Measurements from ENCODE around the gene AMACR.
"Not testable (repeated sequence)": the region's sequence is repeated elsewhere in the genome, so short reads cannot be mapped to it uniquely, and the experiment has no call there.

The AMACR gene

GRCh38 chr5:34042321-34042720 is 34.5 kb upstream of the AMACR start:
- no peaks in the 10 kb centered on the region for H3K36me3 Mint-ChIP-seq
- DNase-seq, result no peak
- no peak overlapping the region for H3K4me3 Mint-ChIP-seq
- H3K27me3 Mint-ChIP-seq, result no peaks in the 10 kb centered on the region
- CTCF ChIA-PET, result no interaction called here
- no peak overlapping the region for H3K27ac Mint-ChIP-seq
- H3K4me1 Mint-ChIP-seq, result no peaks in the 10 kb centered on the region
- no peaks in the 10 kb centered on the region for H3K9me3 Mint-ChIP-seq

GRCh38 chr5:34041247-34041972 is 33.6 kb upstream of the AMACR start:
- Mint-ChIP-seq H3K36me3 (no peaks in the 10 kb centered on the region), H3K9me3 (no peaks in the 10 kb centered on the region), H3K4me1 (no peaks in the 10 kb centered on the region), H3K27ac (no peak overlapping the region), H3K4me3 (no peak overlapping the region), H3K27me3 (no peaks in the 10 kb centered on the region)
- CTCF ChIA-PET, result interaction anchor here (0.6 kb wide), 1 partner anchor 59 kb away, joined by 3 read pairs; no protein-coding TSS in a partner anchor
- DNase-seq, result no peak

GRCh38 chr5:34040472-34040871 is 32.6 kb upstream of the AMACR start:
- no peaks in the 10 kb centered on the region for H3K36me3 Mint-ChIP-seq
- CTCF ChIA-PET, result interaction anchor here (0.6 kb wide), 1 partner anchor 58 kb away, joined by 3 read pairs; no protein-coding TSS in a partner anchor

GRCh38 chr5:34039398-34040157 is 31.7 kb upstream of the AMACR start:
- DNase-seq, result no peak
- no peak overlapping the region for H3K4me3 Mint-ChIP-seq
- H3K4me1 Mint-ChIP-seq, result no peaks in the 10 kb centered on the region
- peaks cover 4% of the 10 kb centered on the region for H3K36me3 Mint-ChIP-seq
- CTCF ChIA-PET, result no interaction called here
- no peaks in the 10 kb centered on the region for H3K9me3 Mint-ChIP-seq
- no peaks in the 10 kb centered on the region for H3K27me3 Mint-ChIP-seq
- no peak overlapping the region for H3K27ac Mint-ChIP-seq

More at GRCh38 chr5:34040472-34040871, 32.6 kb upstream of the AMACR start:
- DNase-seq, result no peak
- Mint-ChIP-seq H3K27ac (no peak overlapping the region), H3K4me3 (no peak overlapping the region), H3K9me3 (no peaks in the 10 kb centered on the region), H3K27me3 (no peaks in the 10 kb centered on the region), H3K4me1 (no peaks in the 10 kb centered on the region)

- Mint-ChIP-seq H3K4me1 (no peaks in the 10 kb centered on the region), H3K9me3 (no peaks in the 10 kb centered on the region), H3K27me3 (no peaks in the 10 kb centered on the region), H3K27ac (no peak overlapping the region), H3K36me3 (peaks cover 5% of the 10 kb centered on the region), H3K4me3 (no peak overlapping the region)
- CTCF ChIA-PET, result no interaction called here
- no peak for DNase-seq
These were observed 31.0 kb upstream of the AMACR start for GRCh38 chr5:34038838-34039237.

GRCh38 chr5:34038390-34038789 is 30.5 kb upstream of the AMACR start:
- Mint-ChIP-seq H3K4me1 (no peaks in the 10 kb centered on the region), H3K4me3 (no peak overlapping the region), H3K27ac (no peak overlapping the region), H3K36me3 (peaks cover 7% of the 10 kb centered on the region), H3K27me3 (no peaks in the 10 kb centered on the region), H3K9me3 (no peaks in the 10 kb centered on the region)
- DNase-seq, result no peak
- CTCF ChIA-PET, result no interaction called here

GRCh38 chr5:34037726-34038125 is 29.9 kb upstream of the AMACR start:
- Mint-ChIP-seq H3K4me1 (no peaks in the 10 kb centered on the region), H3K36me3 (peaks cover 9% of the 10 kb centered on the region), H3K27me3 (no peaks in the 10 kb centered on the region), H3K9me3 (no peaks in the 10 kb centered on the region), H3K4me3 (no peak overlapping the region), H3K27ac (no peak overlapping the region)
- no peak for DNase-seq
- CTCF ChIA-PET, result no interaction called here

GRCh38 chr5:34035756-34036155 is 27.9 kb upstream of the AMACR start:
- Mint-ChIP-seq H3K9me3 (no peaks in the 10 kb centered on the region), H3K4me1 (no peaks in the 10 kb centered on the region), H3K4me3 (no peak overlapping the region), H3K27ac (no peak overlapping the region), H3K36me3 (peaks cover 9% of the 10 kb centered on the region), H3K27me3 (no peaks in the 10 kb centered on the region)
- DNase-seq, result no peak
- CTCF ChIA-PET, result interaction anchor here (0.7 kb wide), 1 partner anchor 37 kb away, joined by 4 read pairs; no protein-coding TSS in a partner anchor

GRCh38 chr5:34034534-34035327 is 26.9 kb upstream of the AMACR start:
- no peaks in the 10 kb centered on the region for H3K4me1 Mint-ChIP-seq
- no peak for DNase-seq
- no peaks in the 10 kb centered on the region for H3K27me3 Mint-ChIP-seq
- no peaks in the 10 kb centered on the region for H3K9me3 Mint-ChIP-seq
- peaks cover 9% of the 10 kb centered on the region for H3K36me3 Mint-ChIP-seq
- H3K4me3 Mint-ChIP-seq, result no peak overlapping the region
- H3K27ac Mint-ChIP-seq, result no peak overlapping the region
- CTCF ChIA-PET, result no interaction called here

DNA sequence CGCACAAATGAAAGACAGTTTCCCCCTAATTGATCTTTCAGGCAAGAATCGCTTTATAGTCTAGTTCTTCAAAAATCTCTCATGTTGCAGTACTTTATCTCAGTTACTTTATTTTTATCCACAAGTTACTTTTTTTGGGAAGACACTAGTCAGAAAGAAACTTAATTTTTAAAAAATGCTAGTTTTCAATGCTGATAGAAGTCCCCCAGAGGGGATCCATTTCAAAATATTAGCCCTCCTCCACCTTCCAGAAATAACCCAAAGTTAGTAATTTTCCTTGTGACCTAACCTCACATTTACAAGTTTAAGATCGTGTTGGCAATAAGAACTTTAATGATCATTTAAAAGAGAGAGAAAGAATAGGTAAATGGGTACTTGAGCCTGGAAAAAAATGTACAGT is 24.1 kb upstream of the AMACR start:
- H3K27ac Mint-ChIP-seq, result no peak overlapping the region
- CTCF ChIA-PET, result no interaction called here
- H3K4me3 Mint-ChIP-seq, result no peak overlapping the region
- no peaks in the 10 kb centered on the region for H3K4me1 Mint-ChIP-seq
- no peak for DNase-seq
- H3K27me3 Mint-ChIP-seq, result no peaks in the 10 kb centered on the region
- H3K36me3 Mint-ChIP-seq, result peaks cover 9% of the 10 kb centered on the region
- no peaks in the 10 kb centered on the region for H3K9me3 Mint-ChIP-seq

DNA sequence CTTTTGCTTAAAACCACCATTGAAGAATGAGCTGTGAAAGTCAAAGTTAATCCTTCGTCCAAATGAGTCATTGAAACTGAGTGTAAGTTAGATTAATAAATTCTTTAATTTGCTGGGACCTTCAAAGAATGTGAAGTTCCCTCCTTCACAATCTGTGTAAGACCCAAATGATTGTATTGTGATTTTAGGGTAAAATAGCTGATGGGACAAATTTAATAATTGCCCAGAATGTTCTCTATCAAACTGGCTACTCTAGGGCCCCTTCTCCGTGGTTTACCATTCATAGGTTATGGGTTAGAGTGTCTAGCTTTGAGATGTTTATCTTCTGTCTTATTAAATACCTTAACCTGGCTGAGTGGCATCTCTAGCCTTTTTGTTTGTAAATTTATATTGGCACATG is 23.3 kb upstream of the AMACR start:
- no peak overlapping the region for H3K4me3 Mint-ChIP-seq
- CTCF ChIA-PET, result no interaction called here
- H3K27me3 Mint-ChIP-seq, result no peaks in the 10 kb centered on the region
- H3K9me3 Mint-ChIP-seq, result no peaks in the 10 kb centered on the region
- peaks cover 10% of the 10 kb centered on the region for H3K36me3 Mint-ChIP-seq
- no peaks in the 10 kb centered on the region for H3K4me1 Mint-ChIP-seq
- no peak for DNase-seq
- H3K27ac Mint-ChIP-seq, result no peak overlapping the region

DNA sequence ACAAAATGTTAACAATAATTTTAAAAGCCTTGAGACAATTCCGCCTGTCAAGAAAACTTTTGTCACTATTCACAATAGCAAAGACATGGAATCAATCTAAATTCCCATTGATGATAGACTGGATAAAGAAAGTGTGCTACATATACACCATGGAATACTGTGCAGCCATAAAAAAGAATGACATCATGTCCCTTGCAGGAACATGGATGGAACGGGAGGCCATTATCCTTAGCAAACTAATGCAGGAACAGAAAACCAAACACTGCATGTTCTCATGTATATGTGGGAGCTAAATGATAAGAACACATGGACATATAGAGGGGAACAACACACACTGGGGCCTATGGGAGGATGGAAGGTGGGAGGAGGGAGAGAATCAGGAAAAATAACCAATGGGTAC is 22.7 kb upstream of the AMACR start:
- H3K27me3 Mint-ChIP-seq, CTCF ChIA-PET, H3K4me1 Mint-ChIP-seq, H3K27ac Mint-ChIP-seq, H3K9me3 Mint-ChIP-seq, H3K4me3 Mint-ChIP-seq, DNase-seq: not testable (repeated sequence)
- peaks cover 16% of the 10 kb centered on the region for H3K36me3 Mint-ChIP-seq

DNA sequence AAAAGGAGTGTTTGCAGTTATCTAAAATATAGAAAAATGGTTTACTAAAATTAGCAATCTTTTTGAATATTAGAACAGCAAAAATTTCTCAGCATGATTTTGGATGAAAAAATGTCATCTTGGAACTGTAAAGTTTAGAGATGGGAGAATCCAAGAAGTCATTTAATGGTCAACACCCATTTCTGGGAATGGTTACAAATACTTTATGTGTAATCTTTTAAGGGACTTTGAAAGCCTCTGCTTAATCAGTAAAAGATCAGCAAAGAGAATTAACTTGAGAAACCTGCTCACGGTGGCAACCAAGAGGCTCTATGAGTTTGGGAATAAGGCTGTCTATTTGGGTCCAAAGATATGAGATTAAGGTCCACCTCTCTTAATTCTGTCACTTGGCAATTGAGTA is 22.2 kb upstream of the AMACR start:
- CTCF ChIA-PET, result no interaction called here
- no peak overlapping the region for H3K4me3 Mint-ChIP-seq
- DNase-seq, result no peak
- no peaks in the 10 kb centered on the region for H3K27me3 Mint-ChIP-seq
- H3K9me3 Mint-ChIP-seq, result no peaks in the 10 kb centered on the region
- H3K27ac Mint-ChIP-seq, result no peak overlapping the region
- peaks cover 16% of the 10 kb centered on the region for H3K36me3 Mint-ChIP-seq
- H3K4me1 Mint-ChIP-seq, result no peaks in the 10 kb centered on the region

GRCh38 chr5:34028349-34028748 is 20.5 kb upstream of the AMACR start:
- peaks cover 13% of the 10 kb centered on the region for H3K36me3 Mint-ChIP-seq
- H3K4me1 Mint-ChIP-seq, result peaks cover under 1% of the 10 kb centered on the region
- no peak overlapping the region for H3K27ac Mint-ChIP-seq
- H3K27me3 Mint-ChIP-seq, result no peaks in the 10 kb centered on the region
- H3K4me3 Mint-ChIP-seq, result no peak overlapping the region
- CTCF ChIA-PET, result no interaction called here
- H3K9me3 Mint-ChIP-seq, result no peaks in the 10 kb centered on the region
- no peak for DNase-seq

Measured in activated naive CD4-positive, alpha-beta T cell treated with anti-CD3 and anti-CD28 coated beads, Interleukin-2, amount 10 ng/mL, durations not matched to agents 7 days and 5 days (primary cell).